Neuron (in vitro differentiated cells): ENCODE data around the gene LMO7.

ENCODE experiments used
- H2AFZ ChIP-seq: one replicate; pipeline ENCODE4 v1.6.1; 2013; ENCODE audit warnings: low read depth, mild to moderate bottlenecking, inconsistent platforms, low read length, moderate library complexity
- H3K27me3 ChIP-seq: one replicate; pipeline ENCODE4 v1.6.1; 2013; ENCODE audit warnings: low read length; ENCODE audit not compliant: insufficient read depth
- H3K36me3 ChIP-seq: one replicate; pipeline ENCODE4 v1.6.1; 2013; ENCODE audit warnings: low read length; ENCODE audit not compliant: insufficient read depth
- H3K4me1 ChIP-seq: one replicate; pipeline ENCODE4 v1.6.1; 2013; ENCODE audit warnings: low read length; ENCODE audit not compliant: insufficient read depth
- H3K4me3 ChIP-seq: 2 replicates; pipeline ENCODE4 v1.5.1; 2013; ENCODE audit warnings: mild to moderate bottlenecking, low read length, moderate library complexity
- H3K9me3 ChIP-seq: one replicate; pipeline ENCODE4 v1.6.1; 2013; ENCODE audit warnings: low read length

Gene LMO7

DNA sequence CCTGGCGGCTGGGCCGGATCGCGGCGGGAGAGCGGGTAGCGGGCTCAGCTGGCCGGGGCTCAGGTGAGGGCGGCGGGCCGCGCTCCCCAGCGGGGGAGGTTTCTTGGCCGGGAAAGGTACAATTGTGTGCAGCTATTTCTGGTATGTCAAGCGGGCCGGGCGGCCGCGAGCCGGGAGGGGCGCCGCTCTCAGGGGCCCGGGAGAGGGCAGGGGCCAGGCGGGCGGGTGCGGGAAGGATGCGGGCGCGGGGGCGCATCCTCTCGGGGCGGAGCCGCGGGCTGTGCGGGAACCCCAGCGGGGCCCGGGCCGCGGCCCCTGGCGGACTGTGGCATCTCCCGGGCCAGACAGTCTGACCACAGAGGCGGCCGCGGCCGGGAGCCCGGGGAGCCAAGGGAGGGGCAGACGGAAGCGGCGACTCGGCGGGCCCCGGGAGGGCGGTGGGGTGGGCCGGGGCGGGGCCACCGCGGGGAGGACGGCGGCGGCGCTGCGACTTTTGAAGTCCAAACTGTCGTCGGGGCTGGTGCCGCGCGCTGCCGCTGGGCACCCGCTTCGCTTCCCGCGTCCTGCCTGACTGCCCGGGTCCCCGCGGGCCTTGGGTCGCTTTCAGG is at the start of gene LMO7:
LMO7 (plus strand) TSS at position 503 of the 608 bp plus-strand sequence. CDS start 328 bp downstream, outside the sequence.
- H3K9me3 ChIP-seq, result no peaks in the 10 kb centered on the region
- H3K4me1 ChIP-seq, result peaks cover 10% of the 10 kb centered on the region
- peak within 1 kb of the TSS; percentile 66 for H2AFZ ChIP-seq
- H3K27me3 ChIP-seq, result peaks cover 19% of the 10 kb centered on the region
- peak within 1 kb of the TSS; percentile 53 for H3K4me3 ChIP-seq
- H3K36me3 ChIP-seq, result no peaks in the 10 kb centered on the region

DNA sequence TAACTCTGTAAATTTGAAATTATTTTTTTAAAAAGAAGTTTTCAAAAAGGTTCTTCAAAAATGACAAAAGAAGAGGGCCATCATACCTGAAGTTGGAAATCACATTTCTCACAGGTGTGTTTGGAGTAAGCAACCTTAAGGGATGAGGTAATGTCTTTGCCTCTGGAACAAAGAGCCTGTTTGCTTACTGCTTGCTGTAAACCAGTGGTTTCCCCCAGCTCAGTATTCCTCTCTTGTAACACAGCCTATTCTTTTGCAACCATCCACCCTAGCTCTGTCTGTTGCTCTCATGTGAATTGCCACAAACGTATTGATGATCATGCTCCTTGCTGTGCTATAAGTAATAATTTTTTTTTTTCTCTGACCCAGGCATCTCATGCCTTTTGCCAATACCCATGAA is 48.5 kb upstream of the LMO7 start:
- no peaks in the 10 kb centered on the region for H3K36me3 ChIP-seq
- H3K4me1 ChIP-seq, result no peaks in the 10 kb centered on the region
- no peak overlapping the region for H3K4me3 ChIP-seq
- no peak overlapping the region for H2AFZ ChIP-seq
- H3K27me3 ChIP-seq, result no peaks in the 10 kb centered on the region
- peaks cover 6% of the 10 kb centered on the region for H3K9me3 ChIP-seq

DNA sequence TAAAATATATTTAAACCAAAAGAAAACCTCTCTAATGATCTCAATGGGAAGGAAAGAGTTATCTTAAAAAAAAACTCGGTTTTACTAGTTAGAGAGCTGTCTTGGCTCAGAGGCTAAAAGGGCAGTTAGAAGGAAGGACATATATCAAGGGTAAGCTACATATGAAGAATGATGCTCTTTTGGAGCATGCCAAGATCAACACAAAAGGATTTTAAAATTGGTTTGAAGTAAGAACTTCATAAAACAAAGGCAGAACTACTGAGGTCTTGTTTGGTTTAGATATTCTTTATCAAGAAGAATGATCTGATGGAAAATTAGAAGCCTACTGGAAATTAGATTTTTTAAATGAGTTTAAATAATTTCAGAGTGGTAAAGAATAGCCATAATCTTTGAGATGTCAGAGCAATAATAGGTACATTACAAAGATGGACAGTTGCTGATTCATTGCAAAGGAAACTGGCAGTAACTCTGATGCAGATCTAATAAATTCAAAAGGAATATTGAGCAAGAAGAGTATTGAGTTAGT is 39.4 kb upstream of the LMO7 start:
- Histone ChIP-seq H3K27me3 (no peaks in the 10 kb centered on the region), H2AFZ (no peak overlapping the region), H3K4me3 (no peak overlapping the region), H3K9me3 (no peaks in the 10 kb centered on the region), H3K36me3 (peaks cover 2% of the 10 kb centered on the region), H3K4me1 (no peaks in the 10 kb centered on the region)

DNA sequence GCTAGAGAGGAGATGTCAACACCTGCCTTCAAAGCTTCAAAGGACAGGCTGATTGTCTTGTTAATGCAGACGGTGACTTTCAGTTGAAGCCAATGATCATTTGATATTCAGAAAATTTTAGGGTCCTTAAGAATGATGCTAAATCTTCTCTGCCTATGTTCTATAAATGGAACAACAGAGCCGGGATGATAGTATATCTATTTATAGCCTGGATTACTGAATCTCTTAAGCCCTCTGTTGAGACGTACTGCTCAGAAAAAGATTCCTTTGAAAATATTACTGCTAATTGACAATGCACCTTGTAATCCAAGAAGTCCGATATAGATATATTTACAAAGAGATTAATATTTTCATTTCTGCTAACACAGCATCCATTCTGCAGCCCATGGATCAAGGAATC is 35.8 kb upstream of the LMO7 start:
- no peaks in the 10 kb centered on the region for H3K4me1 ChIP-seq
- H3K36me3 ChIP-seq, result peaks cover 2% of the 10 kb centered on the region
- no peak overlapping the region for H2AFZ ChIP-seq
- no peaks in the 10 kb centered on the region for H3K27me3 ChIP-seq
- H3K4me3 ChIP-seq, result no peak overlapping the region
- H3K9me3 ChIP-seq, result no peaks in the 10 kb centered on the region

DNA sequence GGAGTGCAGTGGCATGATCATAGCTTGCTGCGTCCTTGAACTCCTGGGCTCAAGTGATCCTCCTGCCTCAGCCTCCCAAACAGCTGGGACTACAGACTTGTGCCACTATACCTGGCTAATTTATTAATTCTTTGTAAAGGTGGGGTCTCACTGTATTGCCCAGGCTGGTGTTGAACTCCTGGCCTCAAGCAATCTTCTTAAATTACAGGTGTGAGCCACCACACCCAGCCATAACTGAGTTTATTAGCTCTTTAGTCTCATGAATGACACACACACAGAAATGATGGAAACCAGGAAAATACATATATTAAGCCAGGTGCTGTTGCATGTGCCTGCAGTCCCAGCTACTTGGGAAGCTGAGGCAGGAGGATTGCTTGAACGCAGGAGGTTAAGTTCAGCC is 33.1 kb upstream of the LMO7 start:
- no peaks in the 10 kb centered on the region for H3K4me1 ChIP-seq
- no peaks in the 10 kb centered on the region for H3K27me3 ChIP-seq
- peaks cover 2% of the 10 kb centered on the region for H3K36me3 ChIP-seq
- H2AFZ ChIP-seq, result no peak overlapping the region
- no peaks in the 10 kb centered on the region for H3K9me3 ChIP-seq
- no peak overlapping the region for H3K4me3 ChIP-seq

DNA sequence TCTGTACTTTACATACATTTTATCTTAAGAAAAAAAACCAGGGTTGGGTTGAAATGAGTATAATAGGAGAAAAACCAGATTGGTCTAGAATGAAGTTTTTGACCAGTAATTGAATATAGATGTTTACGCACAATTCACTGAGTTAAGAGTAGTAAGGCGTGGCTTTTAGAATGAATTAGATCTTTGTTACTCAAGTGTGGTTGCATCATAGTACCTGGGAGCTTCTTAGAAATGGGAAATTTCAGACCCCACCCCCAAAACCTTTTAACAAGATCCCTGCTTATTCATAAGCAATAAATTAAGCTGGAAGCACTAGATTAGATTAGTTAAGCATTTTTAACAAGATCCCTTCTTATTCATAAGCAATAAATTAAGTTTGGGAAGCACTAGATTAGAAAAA is 28.7 kb upstream of the LMO7 start:
- H3K4me1 ChIP-seq, result no peaks in the 10 kb centered on the region
- H3K36me3 ChIP-seq, result no peaks in the 10 kb centered on the region
- no peak overlapping the region for H3K4me3 ChIP-seq
- H3K9me3 ChIP-seq, result no peaks in the 10 kb centered on the region
- H3K27me3 ChIP-seq, result no peaks in the 10 kb centered on the region
- no peak overlapping the region for H2AFZ ChIP-seq

DNA sequence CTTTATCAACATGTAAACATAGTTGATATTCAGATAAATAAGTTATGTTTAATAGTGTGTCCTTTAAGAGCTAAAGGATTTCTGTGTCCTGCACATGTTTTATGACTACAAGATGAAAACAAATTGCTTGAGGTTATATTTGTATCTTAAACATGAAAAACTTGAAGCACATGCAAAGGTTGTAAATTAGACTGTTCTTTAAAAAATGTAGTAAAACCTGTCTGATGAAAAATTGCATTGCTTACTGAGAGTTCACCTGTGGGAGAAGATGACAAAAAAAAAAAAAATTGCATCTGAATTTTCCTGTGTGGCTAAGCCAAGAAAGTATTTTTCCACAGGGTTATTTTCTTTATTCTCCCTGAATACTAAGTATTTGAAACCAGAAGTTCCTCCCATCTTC is 25.7 kb upstream of the LMO7 start:
- no peak overlapping the region for H3K4me3 ChIP-seq
- no peaks in the 10 kb centered on the region for H3K27me3 ChIP-seq
- no peak overlapping the region for H2AFZ ChIP-seq
- H3K36me3 ChIP-seq, result no peaks in the 10 kb centered on the region
- H3K9me3 ChIP-seq, result no peaks in the 10 kb centered on the region
- H3K4me1 ChIP-seq, result no peaks in the 10 kb centered on the region

DNA sequence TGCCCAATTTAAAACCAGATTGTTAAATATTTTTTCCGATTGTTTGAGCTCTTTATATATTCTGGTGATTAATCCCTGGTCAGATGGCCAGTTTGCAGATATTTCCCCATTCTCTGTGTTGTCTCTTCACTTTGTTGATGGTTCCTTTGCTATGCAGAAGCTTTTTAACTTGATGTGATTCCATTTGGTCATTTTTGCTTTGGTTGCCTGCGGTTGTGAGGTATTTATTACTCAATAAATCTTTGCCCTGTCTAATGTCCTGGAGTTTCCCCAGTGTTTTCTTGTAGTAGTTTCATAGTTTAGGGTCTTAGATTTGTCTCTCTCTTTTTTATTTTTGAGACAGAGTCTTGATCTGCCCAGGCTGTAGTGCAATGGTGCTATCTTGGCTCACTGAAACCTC is 23.8 kb upstream of the LMO7 start:
- Histone ChIP-seq H3K4me1 (no peaks in the 10 kb centered on the region), H3K9me3 (no peaks in the 10 kb centered on the region), H2AFZ (no peak overlapping the region), H3K27me3 (no peaks in the 10 kb centered on the region), H3K4me3 (no peak overlapping the region), H3K36me3 (no peaks in the 10 kb centered on the region)

DNA sequence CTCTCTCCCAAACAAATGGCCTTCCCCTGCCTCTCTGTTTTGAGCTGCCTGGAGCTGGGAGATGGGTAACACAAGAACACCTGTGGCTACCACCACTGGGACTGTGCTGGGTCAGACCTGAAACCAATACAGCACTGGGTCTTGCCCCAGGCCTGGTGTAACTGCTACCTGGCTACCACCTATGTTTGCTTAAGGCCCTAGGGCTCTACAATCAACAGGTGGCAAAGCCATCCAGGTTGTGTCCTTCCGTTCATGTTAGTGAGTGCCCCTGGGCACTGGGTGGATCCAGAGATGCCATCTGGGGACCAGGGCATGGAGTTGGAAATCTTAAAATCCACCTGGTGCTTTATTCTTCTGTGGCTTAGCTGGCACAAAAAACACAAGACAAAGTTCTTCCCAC is 18.9 kb upstream of the LMO7 start:
- Histone ChIP-seq H3K4me3 (no peak overlapping the region), H3K36me3 (no peaks in the 10 kb centered on the region), H3K27me3 (no peaks in the 10 kb centered on the region), H2AFZ (no peak overlapping the region), H3K9me3 (no peaks in the 10 kb centered on the region), H3K4me1 (no peaks in the 10 kb centered on the region)

DNA sequence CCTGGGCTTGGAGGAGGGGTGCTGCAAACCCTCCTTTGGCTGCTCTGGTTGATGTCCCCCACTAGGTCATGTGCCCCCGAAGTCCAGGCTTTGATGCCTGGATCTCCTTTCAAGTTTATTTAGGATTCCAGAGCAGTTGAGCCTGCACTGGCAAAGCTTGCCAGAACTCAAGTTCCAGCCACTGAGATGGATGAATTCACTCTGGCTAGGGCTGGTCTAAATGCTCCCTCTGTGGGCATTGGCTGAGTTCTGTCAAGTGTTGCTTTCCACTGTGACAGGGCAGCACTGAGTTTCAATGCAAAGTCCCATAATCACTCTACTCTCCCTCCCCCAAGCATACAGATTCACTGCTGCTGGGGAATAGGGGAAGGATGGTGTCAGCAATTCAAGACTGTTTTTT is 17.8 kb upstream of the LMO7 start:
- Histone ChIP-seq H3K9me3 (no peaks in the 10 kb centered on the region), H3K4me3 (no peak overlapping the region), H3K36me3 (no peaks in the 10 kb centered on the region), H3K27me3 (no peaks in the 10 kb centered on the region), H2AFZ (no peak overlapping the region), H3K4me1 (no peaks in the 10 kb centered on the region)

DNA sequence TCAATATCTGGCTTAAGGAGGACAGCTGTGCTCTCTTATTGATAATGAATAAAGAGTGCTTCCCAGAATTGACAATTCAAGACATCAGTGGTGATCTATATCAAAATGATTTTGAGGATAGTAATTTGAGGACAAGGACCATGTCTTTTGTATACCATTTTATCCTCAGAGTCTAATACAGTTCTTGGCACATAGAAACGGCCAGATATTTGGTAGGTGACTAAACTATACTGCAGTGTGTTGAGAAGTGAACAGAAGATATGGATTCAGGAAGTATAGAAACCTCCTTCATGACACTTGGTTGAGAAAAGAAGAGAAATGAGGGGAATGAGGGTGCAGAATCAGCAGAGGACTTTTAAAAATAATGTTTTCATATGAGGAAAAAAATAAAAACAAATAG is 16.1 kb upstream of the LMO7 start:
- no peaks in the 10 kb centered on the region for H3K36me3 ChIP-seq

DNA sequence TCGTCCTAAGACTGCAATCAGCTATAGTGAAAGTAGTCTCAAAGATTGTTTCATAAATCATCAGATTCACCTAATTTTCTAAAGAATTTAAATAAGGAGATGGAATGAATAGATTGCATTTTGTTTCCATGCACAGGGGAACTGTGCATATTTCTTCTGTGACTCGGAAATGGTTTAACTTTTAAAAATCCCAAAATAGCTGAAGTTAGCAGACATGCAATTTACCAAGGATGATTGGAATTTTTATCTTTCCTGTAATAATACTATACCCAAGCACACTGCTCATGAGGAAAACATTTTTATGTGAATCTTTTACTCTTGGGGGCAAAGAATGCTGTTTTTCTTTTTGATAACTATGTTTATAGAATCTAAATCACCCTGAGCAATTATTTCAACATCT is 15.0 kb upstream of the LMO7 start:
- Histone ChIP-seq H3K4me3 (no peak overlapping the region), H3K9me3 (no peaks in the 10 kb centered on the region)

More for the DNA sequence above, 16.1 kb upstream of the LMO7 start:
- H3K9me3 ChIP-seq, result no peaks in the 10 kb centered on the region
- H3K4me1 ChIP-seq, result no peaks in the 10 kb centered on the region
- no peak overlapping the region for H2AFZ ChIP-seq
- H3K27me3 ChIP-seq, result no peaks in the 10 kb centered on the region
- H3K4me3 ChIP-seq, result no peak overlapping the region

DNA sequence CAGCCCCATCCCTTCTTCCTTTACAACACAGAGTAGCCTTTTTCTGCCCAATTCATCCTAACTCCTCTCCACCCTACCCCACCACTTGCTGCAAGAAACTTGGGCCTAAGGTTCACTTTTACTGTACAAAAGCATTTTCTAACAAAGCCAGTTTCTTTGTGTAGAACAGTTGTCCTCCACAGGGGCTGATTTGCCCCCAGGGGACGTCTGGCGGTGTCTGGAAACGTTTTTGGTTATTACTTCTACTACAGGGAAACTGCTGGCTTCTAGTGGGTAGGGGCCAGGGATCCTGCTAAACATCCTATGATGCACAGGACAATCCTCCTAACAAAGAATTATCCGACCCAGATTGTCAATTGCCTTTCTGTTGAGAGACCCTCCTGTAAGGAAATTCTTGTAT is 7.3 kb upstream of the LMO7 start:
- Histone ChIP-seq H3K9me3 (no peaks in the 10 kb centered on the region), H2AFZ (no peak overlapping the region), H3K4me3 (no peak overlapping the region), H3K4me1 (no peaks in the 10 kb centered on the region), H3K36me3 (no peaks in the 10 kb centered on the region), H3K27me3 (no peaks in the 10 kb centered on the region)

More for the DNA sequence above, 15.0 kb upstream of the LMO7 start:
- Histone ChIP-seq H2AFZ (no peak overlapping the region), H3K36me3 (no peaks in the 10 kb centered on the region), H3K4me1 (no peaks in the 10 kb centered on the region), H3K27me3 (no peaks in the 10 kb centered on the region)

DNA sequence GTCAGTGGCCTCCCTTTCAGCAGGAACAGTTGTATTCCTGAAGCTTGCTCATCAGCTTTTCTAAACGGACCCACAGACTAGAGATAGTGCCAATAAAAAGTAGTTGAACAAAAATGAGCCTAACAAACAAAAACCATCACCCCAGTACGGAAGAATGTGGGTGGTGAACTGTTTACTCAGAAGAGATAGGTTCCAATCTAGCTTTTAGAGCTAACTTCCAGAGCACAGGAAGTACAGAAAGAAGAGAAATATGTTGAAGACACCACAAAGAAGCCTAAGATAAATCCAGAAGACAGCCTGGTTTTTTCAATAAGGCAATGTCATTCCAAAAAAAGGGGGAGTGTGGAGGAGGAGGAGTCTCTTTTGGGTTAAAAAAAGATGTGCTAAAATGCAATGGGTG is 2.8 kb upstream of the LMO7 start:
- Histone ChIP-seq H3K27me3 (peaks cover 18% of the 10 kb centered on the region), H3K36me3 (no peaks in the 10 kb centered on the region), H2AFZ (no peak overlapping the region), H3K9me3 (no peaks in the 10 kb centered on the region), H3K4me1 (peaks cover 10% of the 10 kb centered on the region), H3K4me3 (no peak overlapping the region)
